H9 (cell line): ENCODE measurements around the gene TDRD3. TPM values are rescaled to one million over a fixed set of nuclear protein-coding genes. Genes with fewer than 3 reads are reported as not detected.

Experiments used
- DNase-seq: peaks from one replicate; pipeline ENCODE4 v3.0.0-alpha.2; 2017
- H2AFZ ChIP-seq: one replicate; pipeline ENCODE4 v1.6.1; 2013; ENCODE audit warnings: mild to moderate bottlenecking, low read length, control low read depth, moderate library complexity
- H2AK5ac ChIP-seq: 2 replicates; pipeline ENCODE4 v1.6.1; 2013; ENCODE audit warnings: low read length, control low read depth, mixed read lengths; ENCODE audit not compliant: insufficient read length
- H2BK120ac ChIP-seq: one replicate; pipeline ENCODE4 v1.6.1; 2013; ENCODE audit warnings: low read depth, mild to moderate bottlenecking, low read length, control low read depth, inconsistent platforms; ENCODE audit not compliant: poor library complexity, severe bottlenecking
- H2BK12ac ChIP-seq: 2 replicates; pipeline ENCODE4 v1.6.1; 2013; ENCODE audit warnings: low read length, control low read depth, mixed read lengths, low read depth; ENCODE audit not compliant: insufficient read length
- H2BK15ac ChIP-seq: 2 replicates; pipeline ENCODE4 v1.6.1; 2013; ENCODE audit warnings: low read depth, low read length, control low read depth
- H2BK20ac ChIP-seq: one replicate; pipeline ENCODE4 v1.6.1; 2013; ENCODE audit warnings: low read depth, mild to moderate bottlenecking, low read length, control low read depth, inconsistent platforms; ENCODE audit not compliant: poor library complexity, severe bottlenecking
- H2BK5ac ChIP-seq: 2 replicates; pipeline ENCODE4 v1.6.1; 2013; ENCODE audit warnings: low read length, control low read depth, mixed read lengths; ENCODE audit not compliant: insufficient read length
- H3K14ac ChIP-seq: 2 replicates; pipeline ENCODE4 v1.6.1; 2013; ENCODE audit warnings: low read length, control low read depth; ENCODE audit not compliant: insufficient read depth
- H3K18ac ChIP-seq: 2 replicates; pipeline ENCODE4 v1.6.1; 2013; ENCODE audit warnings: low read depth, mild to moderate bottlenecking, mixed read lengths, low read length, control low read depth; ENCODE audit not compliant: insufficient read length
- H3K23ac ChIP-seq: 2 replicates; pipeline ENCODE4 v1.6.1; 2013; ENCODE audit warnings: low read length, control low read depth, mixed read lengths, low read depth; ENCODE audit not compliant: insufficient read length
- H3K23me2 ChIP-seq: 2 replicates; pipeline ENCODE4 v1.6.1; 2013; ENCODE audit warnings: low read depth, mild to moderate bottlenecking, mixed read lengths, low read length, control low read depth; ENCODE audit not compliant: insufficient read length, poor library complexity, severe bottlenecking
- H3K27ac ChIP-seq: 2 replicates; pipeline ENCODE4 v1.5.1; 2013; ENCODE audit warnings: low read length, control low read depth, mixed read lengths, low read depth; ENCODE audit not compliant: insufficient read length
- H3K27me3 ChIP-seq: 2 replicates; pipeline ENCODE4 v1.6.1; 2013; ENCODE audit warnings: low read length, control low read depth, inconsistent platforms; ENCODE audit not compliant: insufficient read depth
- H3K4ac ChIP-seq: 2 replicates; pipeline ENCODE4 v1.6.1; 2013; ENCODE audit warnings: low read depth, mild to moderate bottlenecking, control low read depth, inconsistent platforms, low read length, moderate library complexity
- H3K4me1 ChIP-seq: 2 replicates; pipeline ENCODE4 v1.6.1; 2013; ENCODE audit warnings: low read length, control low read depth, inconsistent platforms; ENCODE audit not compliant: insufficient read depth
- H3K4me2 ChIP-seq: 2 replicates; pipeline ENCODE4 v1.6.1; 2013; ENCODE audit warnings: low read length, control low read depth, mixed read lengths; ENCODE audit not compliant: insufficient read length, insufficient read depth
- H3K56ac ChIP-seq: 2 replicates; pipeline ENCODE4 v1.6.1; 2013; ENCODE audit warnings: low read depth, mild to moderate bottlenecking, mixed read lengths, low read length, control low read depth; ENCODE audit not compliant: insufficient read length
- H3K79me1 ChIP-seq: 2 replicates; pipeline ENCODE4 v1.6.1; 2013; ENCODE audit warnings: low read depth, mild to moderate bottlenecking, moderate library complexity, low read length, control low read depth, inconsistent platforms; ENCODE audit not compliant: insufficient read depth, poor library complexity, severe bottlenecking
- H3K79me2 ChIP-seq: 2 replicates; pipeline ENCODE4 v1.6.1; 2013; ENCODE audit warnings: low read length, control low read depth, inconsistent platforms; ENCODE audit not compliant: insufficient read depth
- H3K9ac ChIP-seq: 2 replicates; pipeline ENCODE4 v1.6.1; 2013; ENCODE audit warnings: low read length, control low read depth, mixed read lengths; ENCODE audit not compliant: insufficient read length; ENCODE audit errors: extremely low read depth
- H3K9me3 ChIP-seq: one replicate; pipeline ENCODE4 v1.6.1; 2013; ENCODE audit warnings: low read depth, low read length, inconsistent platforms; ENCODE audit not compliant: control insufficient read depth
- H3T11ph ChIP-seq: one replicate; pipeline ENCODE4 v1.6.1; 2013; ENCODE audit warnings: mild to moderate bottlenecking, low read length, control low read depth, inconsistent platforms
- H4K20me1 ChIP-seq: one replicate; pipeline ENCODE4 v1.6.1; 2013; ENCODE audit not compliant: control insufficient read depth, insufficient read length, insufficient read depth
- H4K5ac ChIP-seq: 2 replicates; pipeline ENCODE4 v1.6.1; 2013; ENCODE audit warnings: low read depth, mild to moderate bottlenecking, mixed read lengths, low read length, control low read depth; ENCODE audit not compliant: insufficient read length
- H4K8ac ChIP-seq: replicated peaks from 2 replicates; pipeline ENCODE4 v1.6.1; 2013; ENCODE audit warnings: low read length, control low read depth, mixed read lengths, low read depth; ENCODE audit not compliant: insufficient read length
- H4K91ac ChIP-seq: 2 replicates; pipeline ENCODE4 v1.6.1; 2013; ENCODE audit warnings: low read depth, mild to moderate bottlenecking, moderate library complexity, mixed read lengths, low read length, control low read depth; ENCODE audit not compliant: insufficient read length
- H3K27ac Mint-ChIP-seq, 3 experiments: 2 replicates in 2 of 3; 3 replicates in 1 of 3; pipeline ENCODE4 v1.8.0; 2020 to 2021; ENCODE audit warnings: mixed read lengths in 3 of 3, mild to moderate bottlenecking in 1 of 3, moderate library complexity in 1 of 3
- H3K27me3 Mint-ChIP-seq: 2 replicates; pipeline ENCODE4 v1.8.0; 2021; ENCODE audit warnings: low read depth, mild to moderate bottlenecking, moderate library complexity, mixed read lengths
- H3K36me3 Mint-ChIP-seq, 3 experiments: 2 replicates in 2 of 3; 3 replicates in 1 of 3; pipeline ENCODE4 v1.8.0; 2020 to 2021; ENCODE audit warnings: low read depth in 3 of 3, mixed read lengths in 3 of 3; ENCODE audit not compliant: insufficient read depth in 1 of 3
- H3K4me1 Mint-ChIP-seq, 2 experiments: 2 replicates each; pipeline ENCODE4 v1.8.0; 2020; ENCODE audit warnings: mixed read lengths in 2 of 2
- H3K4me3 Mint-ChIP-seq, 2 experiments: 2 replicates in 1 of 2; 3 replicates in 1 of 2; pipeline ENCODE4 v1.8.0; 2020 to 2021; ENCODE audit warnings: mild to moderate bottlenecking in 2 of 2, mixed read lengths in 2 of 2, moderate library complexity in 1 of 2
- H3K9me3 Mint-ChIP-seq, 2 experiments: 2 replicates in 1 of 2; 3 replicates in 1 of 2; pipeline ENCODE4 v1.8.0; 2020; ENCODE audit warnings: mild to moderate bottlenecking in 2 of 2, mixed read lengths in 2 of 2, moderate library complexity in 1 of 2
- WGBS: extraction: QIAGEN DNeasy Blood & Tissue Kit; methylation state at CpG from one replicate; pipeline ENCODE4 v1.1.7; 2013; ENCODE audit warnings: missing lambda C conversion rate, low lambda C conversion rate, mixed read lengths; ENCODE audit not compliant: insufficient read length; ENCODE audit errors: extremely low coverage; 5-methylcytosine and 5-hydroxymethylcytosine counted together
- total RNA-seq: library from RNA; stranded (reverse); gene quantifications from 2 replicates; pipeline ENCODE4 v1.2.1, GENCODE V29; 2021
- TF ChIP-seq, protein P1 (sequence below): fragments of 200-600 bp; sonication (generic); conservative IDR thresholded peaks from 3 replicates; pipeline ENCODE4 v1.8.0; 2021; ENCODE audit warnings: antibody characterized with exemption, mild to moderate bottlenecking

The TDRD3 gene
- total RNA-seq, 1 experiment from 2014 or later, result 16.1 TPM

DNA sequence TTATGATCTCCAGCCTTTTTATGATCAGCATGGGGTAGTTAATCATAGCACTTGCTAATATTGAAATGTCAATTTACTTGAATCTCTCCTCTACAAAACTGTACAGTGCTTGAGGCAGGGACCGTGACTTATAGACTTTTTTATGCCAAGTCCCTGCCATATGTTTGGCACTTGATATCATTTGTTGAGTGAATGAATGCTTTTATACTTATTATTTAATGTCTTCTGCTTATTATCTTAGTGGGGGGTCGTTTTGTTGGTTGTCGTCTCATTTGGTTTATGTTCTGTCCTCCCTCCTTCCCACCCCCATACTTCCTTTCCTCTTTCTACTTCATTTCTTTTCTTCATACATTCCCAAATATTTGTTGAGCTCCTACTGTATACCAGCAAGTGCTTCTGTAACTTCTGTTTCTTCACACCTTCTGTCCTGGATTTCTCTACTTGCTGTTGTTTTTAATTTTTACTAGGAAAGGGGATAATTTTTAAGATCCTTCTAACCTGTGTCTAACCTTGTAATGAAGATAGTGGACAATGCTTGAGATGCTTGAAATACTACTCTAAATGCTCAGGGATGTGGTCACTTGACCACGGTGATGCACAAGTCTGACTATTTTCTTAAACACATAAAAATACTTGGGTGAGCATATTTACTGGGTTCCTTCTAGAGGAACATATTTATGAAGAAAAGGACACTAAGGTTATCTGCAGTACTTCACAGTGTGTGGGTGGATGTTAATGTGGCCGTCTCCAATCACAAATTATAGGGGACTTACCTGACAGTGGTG is 223.8 kb downstream of the TDRD3 start:
- Histone ChIP-seq H3K23me2 (no peaks in the 10 kb centered on the region), H3K79me2 (no peaks in the 10 kb centered on the region), H3K79me1 (no peaks in the 10 kb centered on the region), H2BK120ac (no peak overlapping the region), H2AFZ (no peak overlapping the region), H3T11ph (no peak overlapping the region), H4K91ac (no peak overlapping the region), H2BK20ac (no peak overlapping the region), H3K56ac (no peak overlapping the region), H3K9ac (no peak overlapping the region), H4K5ac (no peak overlapping the region), H2BK15ac (no peak overlapping the region), H3K18ac (no peak overlapping the region), H4K20me1 (no peaks in the 10 kb centered on the region), H3K27ac (no peak overlapping the region), H2AK5ac (no peak overlapping the region), H3K4ac (no peak overlapping the region), H3K4me1 (peaks cover 2% of the 10 kb centered on the region), H2BK12ac (no peak overlapping the region), H3K4me2 (no peak overlapping the region), H3K27me3 (no peaks in the 10 kb centered on the region), H4K8ac (no peak overlapping the region), H3K9me3 (no peaks in the 10 kb centered on the region), H2BK5ac (no peak overlapping the region), H3K14ac (no peak overlapping the region), H3K23ac (no peak overlapping the region)
- H3K4me1 Mint-ChIP-seq, result peaks cover 14 to 16% of the 10 kb centered on the region in 2 experiments
- H3K27me3 Mint-ChIP-seq, result peaks cover 2% of the 10 kb centered on the region; the same call in 1 of the 2 replicates
- H3K36me3 Mint-ChIP-seq, result no peaks in the 10 kb centered on the region
- H3K9me3 Mint-ChIP-seq, result no peaks in the 10 kb centered on the region
- no CpG with 5 or more reads among the region's 5 CpGs for whole genome bisulfite sequencing
- DNase-seq, result no peak
- H3K4me3 Mint-ChIP-seq, result no peak overlapping the region
- TF ChIP-seq, protein P1, sequence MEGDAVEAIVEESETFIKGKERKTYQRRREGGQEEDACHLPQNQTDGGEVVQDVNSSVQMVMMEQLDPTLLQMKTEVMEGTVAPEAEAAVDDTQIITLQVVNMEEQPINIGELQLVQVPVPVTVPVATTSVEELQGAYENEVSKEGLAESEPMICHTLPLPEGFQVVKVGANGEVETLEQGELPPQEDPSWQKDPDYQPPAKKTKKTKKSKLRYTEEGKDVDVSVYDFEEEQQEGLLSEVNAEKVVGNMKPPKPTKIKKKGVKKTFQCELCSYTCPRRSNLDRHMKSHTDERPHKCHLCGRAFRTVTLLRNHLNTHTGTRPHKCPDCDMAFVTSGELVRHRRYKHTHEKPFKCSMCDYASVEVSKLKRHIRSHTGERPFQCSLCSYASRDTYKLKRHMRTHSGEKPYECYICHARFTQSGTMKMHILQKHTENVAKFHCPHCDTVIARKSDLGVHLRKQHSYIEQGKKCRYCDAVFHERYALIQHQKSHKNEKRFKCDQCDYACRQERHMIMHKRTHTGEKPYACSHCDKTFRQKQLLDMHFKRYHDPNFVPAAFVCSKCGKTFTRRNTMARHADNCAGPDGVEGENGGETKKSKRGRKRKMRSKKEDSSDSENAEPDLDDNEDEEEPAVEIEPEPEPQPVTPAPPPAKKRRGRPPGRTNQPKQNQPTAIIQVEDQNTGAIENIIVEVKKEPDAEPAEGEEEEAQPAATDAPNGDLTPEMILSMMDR, result no peak
- H3K27ac Mint-ChIP-seq, result no peak overlapping the region
